Right lobe of liver (tissue), 6 donors: ENCODE data around the gene CNTRL. TPM values are rescaled to one million over a fixed set of nuclear protein-coding genes. Genes with fewer than 3 reads are reported as not detected.

Source experiments
- ATAC-seq, 4 donors: fragments of 200-7000 bp; cut with Tn5 transposase; one replicate each; pipeline ENCODE4 v1.9.1; 2020; ENCODE audit warnings: mild to moderate bottlenecking in 4 of 4, moderate library complexity in 4 of 4
- DNase-seq, 3 donors: peaks; one replicate each; pipeline ENCODE4 v3.0.0-alpha.2; 2020
- H3K27ac ChIP-seq, 3 donors: fragments of 200-600 bp; one replicate each; pipeline ENCODE4 v1.8.0; 2022
- H3K27me3 ChIP-seq, 2 donors: fragments of 200-600 bp; one replicate each; pipeline ENCODE4 v1.8.0; 2022
- H3K36me3 ChIP-seq, 4 donors: fragments of 200-600 bp; sonication (generic) in 1 of 4; one replicate each; pipeline versions ENCODE4 v1.5.1 to v1.8.0; 2017 to 2022; ENCODE audit warnings: control low read depth in 1 of 4
- H3K4me1 ChIP-seq, 4 donors: fragments of 200-600 bp; sonication (generic) in 1 of 4; one replicate each; pipeline versions ENCODE4 v1.5.1 to v1.8.0; 2017 to 2022; ENCODE audit warnings: control low read depth in 1 of 4
- H3K4me3 ChIP-seq, 3 donors: fragments of 200-600 bp; one replicate each; pipeline ENCODE4 v1.8.0; 2022
- H3K9me3 ChIP-seq, 4 donors: fragments of 200-600 bp; sonication (generic) in 1 of 4; one replicate each; pipeline versions ENCODE4 v1.5.1 to v1.8.0; 2017 to 2022; ENCODE audit warnings: control low read depth in 1 of 4
- CTCF ChIP-seq, 4 donors: fragments of 200-600 bp in 3 of 4; fragments of 450-650 bp in 1 of 4; IDR thresholded peaks; one replicate each; pipeline versions ENCODE4 v1.5.1 to v1.8.0; 2016 to 2022; ENCODE audit warnings: antibody characterized with exemption in 4 of 4, mild to moderate bottlenecking in 2 of 4
- POLR2A ChIP-seq: fragments of 450-650 bp; IDR thresholded peaks from one replicate; pipeline ENCODE4 v1.6.1; 2017; ENCODE audit warnings: antibody characterized with exemption, mild to moderate bottlenecking
- WGBS: methylation state at CpG from one replicate; pipeline ENCODE4 v1.1.6; 2018; ENCODE audit warnings: low coverage, low lambda C conversion rate; ENCODE audit not compliant: insufficient coverage; ENCODE audit errors: missing lambda C conversion rate; 5-methylcytosine and 5-hydroxymethylcytosine counted together
- intact Hi-C, 2 donors: fragments of 100-400 bp; cut with DNase I; formaldehyde crosslinking; loops; one replicate each; pipeline versions ENCODE4 v1.11.2 to v1.14.1; 2022
- total RNA-seq, 6 experiments: library from RNA; depleted of rRNA in 2 of 6; stranded (reverse); fragments of >200 nt in 2 of 6; fragmentation: NEBNext Ultra II Directional in 3 of 6; extraction: Animal tissue kit (Norgen Biotek cat#: 25700) in 3 of 6; gene quantifications; one replicate each; pipeline versions ENCODE4 v1.1.0 to v1.2.4, GENCODE V29; 2016 to 2023
- donor health status: DM: no; HTN: yes; CAD: no.
- donor health status: DM: no; HTN: no; CAD: no.
- donor health status: DM: no; HTN: no; CAD: no.
- donor health status: DM: no; HTN: yes; CAD: no.
- donor health status: DM: no; HTN: yes; CAD: no.

CNTRL gene
- total RNA-seq, 6 experiments from 2014 or later, result 2.8 to 5.6 (median 4.2) TPM

GRCh38 chr9:121133104-121133816, 58.5 kb downstream of the CNTRL start:
- intact Hi-C loops, result no loop called here
- Histone ChIP-seq H3K9me3 (no peaks in the 10 kb centered on the region), H3K36me3 (peaks cover 0 to 4% (median 0%) of the 10 kb centered on the region in 4 donors), H3K4me3 (no peak overlapping the region), H3K27me3 (no peaks in the 10 kb centered on the region), H3K4me1 (no peaks in the 10 kb centered on the region), H3K27ac (no peak overlapping the region)
- 92% methylated on average over 14 of the region's 19 CpGs for WGBS
- ATAC-seq, result no peak
- TF ChIP-seq CTCF (IDR thresholded peaks at IDR 0.05), result no peak
- TF ChIP-seq POLR2A, result no peak
- no peak for DNase-seq

- intact Hi-C loops, result no loop called here
- Histone ChIP-seq H3K27ac (no peak overlapping the region), H3K36me3 (peaks cover 0 to 14% (median 0%) of the 10 kb centered on the region in 4 donors), H3K4me3 (no peak overlapping the region), H3K9me3 (no peaks in the 10 kb centered on the region), H3K4me1 (no peaks in the 10 kb centered on the region), H3K27me3 (no peaks in the 10 kb centered on the region)
- TF ChIP-seq POLR2A, result no peak
- no peak for TF ChIP-seq CTCF (IDR thresholded peaks at IDR 0.05)
- ATAC-seq, result no peak
- 100% methylated on average over 2 of the region's 2 CpGs for WGBS
- DNase-seq, result no peak
Observed at GRCh38 chr9:121135642-121136041, 60.9 kb downstream of the CNTRL start.

DNA sequence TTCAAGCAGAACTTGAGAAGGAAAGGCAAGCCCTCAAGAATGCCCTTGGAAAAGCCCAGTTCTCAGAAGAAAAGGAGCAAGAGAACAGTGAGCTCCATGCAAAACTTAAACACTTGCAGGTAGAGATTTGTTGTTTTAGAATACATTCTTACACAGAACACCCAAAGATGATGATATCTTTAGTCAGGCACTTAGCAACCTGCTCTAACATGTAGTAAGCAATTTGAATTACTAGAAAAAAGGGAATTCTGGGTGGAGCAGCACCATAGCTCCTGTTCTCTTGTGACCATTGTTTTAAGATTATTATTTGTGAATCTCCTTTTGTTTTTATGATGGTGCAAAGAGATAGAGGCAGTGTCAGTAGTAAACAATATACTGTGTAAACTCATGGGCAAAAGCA, 63.8 kb downstream of the CNTRL start:
- Histone ChIP-seq H3K36me3 (peaks cover 0 to 23% (median 0%) of the 10 kb centered on the region in 4 donors), H3K9me3 (no peaks in the 10 kb centered on the region), H3K4me3 (no peak overlapping the region), H3K4me1 (no peaks in the 10 kb centered on the region), H3K27me3 (no peaks in the 10 kb centered on the region), H3K27ac (no peak overlapping the region)
- intact Hi-C loops, result no loop called here
- ATAC-seq (no peak), DNase-seq (no peak)
- no peak for TF ChIP-seq CTCF (IDR thresholded peaks at IDR 0.05)
- no peak for TF ChIP-seq POLR2A

DNA sequence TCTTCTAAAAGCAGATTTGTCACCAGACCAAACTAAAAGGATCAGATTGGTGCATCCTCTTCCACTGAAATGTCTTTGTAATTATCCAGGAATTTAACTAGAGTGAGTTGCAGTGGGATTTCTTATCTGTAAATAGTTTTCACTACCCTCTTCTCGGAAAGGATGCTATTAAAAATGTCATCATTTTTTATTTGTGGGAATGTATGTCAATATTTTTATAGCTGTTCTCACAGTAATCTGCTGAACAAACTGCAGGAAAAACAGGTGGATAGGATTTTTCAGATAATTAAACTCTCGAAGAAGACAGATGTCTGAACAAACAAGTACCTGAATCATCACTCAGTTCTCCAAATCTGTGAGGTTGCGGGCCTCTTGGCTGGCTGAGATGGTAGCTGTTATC, 64.2 kb downstream of the CNTRL start:
- Histone ChIP-seq H3K27ac (no peak overlapping the region), H3K4me3 (no peak overlapping the region), H3K36me3 (peaks cover 0 to 26% (median 0%) of the 10 kb centered on the region in 4 donors), H3K9me3 (no peaks in the 10 kb centered on the region), H3K4me1 (no peaks in the 10 kb centered on the region), H3K27me3 (no peaks in the 10 kb centered on the region)
- TF ChIP-seq POLR2A, result no peak
- DNase-seq (no peak), ATAC-seq (no peak)
- intact Hi-C loops, result no loop called here
- 84% methylated on average over 3 of the region's 3 CpGs for WGBS

- H3K9me3 ChIP-seq, result no peaks in the 10 kb centered on the region
- intact Hi-C loops, result no loop called here
- WGBS, result 100% methylated on average over 1 of the region's 1 CpG
- no peaks in the 10 kb centered on the region for H3K27me3 ChIP-seq
- no peak for TF ChIP-seq CTCF (IDR thresholded peaks at IDR 0.05)
- no peak for TF ChIP-seq POLR2A
- peaks cover 0 to 3% (median 0%) of the 10 kb centered on the region in 4 donors for H3K4me1 ChIP-seq
- no peak overlapping the region for H3K4me3 ChIP-seq
- H3K36me3 ChIP-seq, result peaks cover 0 to 31% (median 0%) of the 10 kb centered on the region in 4 donors
- ATAC-seq (no peak), DNase-seq (no peak)
- H3K27ac ChIP-seq, result no peak overlapping the region
Observed at GRCh38 chr9:121140162-121140561, 65.4 kb downstream of the CNTRL start.
